NCI-H1092 (cell line): ENCODE measurements around the gene APBA3.
"Not testable (repeated sequence)": the region's sequence is repeated elsewhere in the genome, so short reads cannot be mapped to it uniquely, and the experiment has no call there.

ENCODE experiments used
- DNase-seq: peaks from one replicate; lab custom pipeline; 2025; lab: John Stamatoyannopoulos, UW

APBA3 gene

DNA sequence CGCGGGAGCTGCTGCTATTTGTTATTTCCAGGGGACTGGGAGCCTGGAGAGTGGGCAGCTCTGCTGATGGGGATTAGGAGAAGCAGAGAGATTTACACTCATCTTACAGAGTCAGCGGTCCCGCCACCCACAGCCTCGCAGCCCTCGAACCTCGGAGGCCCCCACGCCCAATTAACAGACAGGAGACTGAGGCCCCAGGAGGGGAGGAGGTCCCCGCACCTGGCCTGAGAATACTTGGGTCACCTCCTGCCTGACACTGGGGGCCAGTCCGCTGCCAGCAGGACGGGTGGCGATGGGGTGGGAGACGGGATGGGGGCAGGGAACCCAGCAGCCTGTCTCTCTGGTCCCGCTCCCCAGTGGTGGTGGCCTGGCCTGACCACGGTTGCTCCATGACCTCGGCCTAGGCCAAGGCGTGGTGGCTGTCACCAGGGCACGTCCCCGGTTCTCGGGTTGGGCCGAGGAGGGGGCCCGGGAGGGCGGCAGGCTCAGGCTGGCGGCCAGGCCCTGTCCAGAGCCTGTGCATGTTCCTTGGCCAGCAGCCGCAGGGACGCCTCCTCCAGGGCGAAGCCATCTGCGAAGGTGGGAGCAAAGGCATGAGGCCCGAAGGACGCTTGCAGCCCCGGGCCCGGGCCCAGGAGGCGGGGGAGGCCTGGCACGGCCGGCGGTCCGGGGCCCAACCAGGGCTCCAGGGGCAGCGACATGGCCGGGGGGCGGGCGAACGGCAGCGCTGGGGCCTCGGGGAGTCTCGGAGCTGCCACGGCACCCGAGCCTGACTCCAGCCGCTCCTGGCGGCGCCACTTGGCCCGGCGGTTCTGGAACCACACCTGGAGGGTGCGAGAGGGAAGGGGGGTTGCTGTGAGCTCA, 8.9 kb upstream of the APBA3 start:
- DNase-seq: no peak

DNA sequence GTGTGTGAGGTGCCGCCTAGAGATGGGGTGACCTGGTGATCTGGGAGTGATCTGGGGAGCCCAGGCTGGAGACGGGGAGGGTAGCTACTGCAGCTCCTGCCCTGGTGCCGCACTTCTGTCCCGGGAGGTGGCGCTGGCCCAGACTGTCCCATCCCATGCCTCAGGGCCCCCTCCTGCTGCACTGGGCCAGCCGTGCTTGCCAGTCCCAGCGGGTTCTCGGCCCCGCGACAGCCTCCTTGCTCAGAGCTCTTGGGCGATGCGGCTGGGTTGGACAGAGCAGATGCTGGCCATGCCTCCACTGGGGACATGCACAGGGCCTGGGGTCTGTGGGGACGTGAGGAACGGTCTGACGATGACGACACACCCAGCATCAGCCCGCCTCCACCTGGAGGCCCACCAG, 8.0 kb upstream of the APBA3 start:
- DNase-seq: no peak

DNA sequence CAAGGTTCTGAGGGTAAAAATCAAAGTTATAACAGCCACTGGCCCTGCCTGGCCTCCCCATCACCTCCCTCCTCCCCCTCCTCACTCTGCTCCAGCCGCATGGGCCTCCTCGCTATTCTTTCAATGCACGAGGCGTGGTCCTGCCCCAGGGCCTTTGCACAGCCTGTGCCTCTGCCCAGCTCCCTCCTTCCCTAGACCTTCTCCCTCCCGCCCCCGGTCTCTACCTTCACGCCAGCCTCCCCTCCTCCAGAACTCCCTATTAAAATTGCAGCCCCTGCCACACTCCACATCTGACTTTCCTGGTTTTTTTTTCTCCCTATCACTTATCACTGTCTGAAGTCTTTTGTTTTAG, 7.2 kb upstream of the APBA3 start:
- DNase-seq: no peak

DNA sequence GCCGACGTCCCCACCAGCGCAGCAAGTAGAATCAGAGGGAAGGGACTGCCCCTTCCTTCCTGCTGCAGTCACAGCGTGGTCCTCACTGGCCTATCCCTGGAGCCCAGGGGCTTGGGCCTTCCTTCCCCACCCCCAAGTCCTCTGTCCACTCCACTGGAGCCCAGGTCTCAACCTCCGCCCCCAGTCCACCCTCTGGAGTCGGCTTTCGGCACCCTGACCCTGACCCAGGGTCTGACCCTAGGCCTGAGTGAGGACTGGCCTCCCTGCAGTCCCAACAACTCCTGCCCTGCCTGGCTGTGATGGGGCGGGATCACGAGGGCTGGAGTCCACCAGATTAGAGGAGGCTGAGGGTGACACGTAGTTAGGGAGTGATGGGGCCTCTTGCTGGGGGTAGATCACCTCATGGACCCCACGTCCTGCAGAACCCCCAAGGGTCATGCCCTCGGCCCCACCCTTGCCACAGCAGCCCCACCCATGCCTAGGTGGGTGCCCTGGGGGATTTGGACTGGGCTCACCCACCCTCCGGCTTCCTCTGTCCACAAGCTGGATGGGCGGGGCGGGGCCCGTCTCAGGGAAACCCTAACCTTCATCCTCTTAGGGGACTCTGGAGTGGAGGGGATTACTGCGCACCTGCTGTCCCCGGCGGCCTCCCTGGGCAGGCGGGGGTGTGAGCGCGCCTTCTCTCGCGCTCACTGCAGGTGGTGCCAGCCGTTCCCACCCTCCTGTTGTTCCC, 6.7 kb upstream of the APBA3 start:
- no peak for DNase-seq

DNA sequence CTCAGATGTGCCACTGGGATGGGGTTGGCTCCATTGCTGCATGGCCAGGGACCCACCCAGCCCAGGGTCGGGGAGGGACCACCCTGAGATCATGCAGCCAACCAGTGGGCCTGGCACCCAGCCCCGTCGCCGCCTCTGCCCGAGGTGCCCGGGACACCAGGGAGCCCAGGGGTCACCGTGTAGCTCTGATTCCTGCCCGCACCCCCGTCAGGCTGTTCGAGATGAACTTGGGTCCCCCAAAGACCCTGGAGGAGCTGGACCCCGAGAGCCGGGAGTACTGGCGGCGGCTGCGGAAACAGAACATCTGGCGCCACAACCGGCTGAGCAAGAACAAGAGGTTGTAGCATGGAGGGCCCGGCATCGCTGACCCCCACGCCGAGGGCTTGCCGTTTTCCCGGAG, 5.6 kb upstream of the APBA3 start:
- DNase-seq: no peak

DNA sequence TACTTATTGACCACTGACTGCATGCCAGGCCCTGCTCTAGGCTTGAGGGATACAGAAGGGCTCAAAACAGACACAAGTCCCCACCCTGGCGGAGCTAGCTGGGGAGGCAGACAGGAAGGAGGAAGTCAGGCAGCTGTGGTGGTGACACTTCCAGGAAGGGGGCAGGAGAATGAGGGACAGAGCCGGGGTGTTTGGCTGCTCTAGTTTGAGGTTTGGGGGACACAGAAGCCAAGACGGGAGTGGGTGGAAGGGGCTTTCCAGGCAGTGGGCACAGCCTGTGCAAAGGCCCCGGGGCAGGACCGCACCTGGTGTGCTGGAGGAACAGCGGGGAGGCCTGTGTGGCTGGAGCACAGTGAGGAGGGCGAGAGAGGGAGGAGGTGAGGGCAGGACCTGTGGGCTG, 5.0 kb upstream of the APBA3 start:
- no peak for DNase-seq

DNA sequence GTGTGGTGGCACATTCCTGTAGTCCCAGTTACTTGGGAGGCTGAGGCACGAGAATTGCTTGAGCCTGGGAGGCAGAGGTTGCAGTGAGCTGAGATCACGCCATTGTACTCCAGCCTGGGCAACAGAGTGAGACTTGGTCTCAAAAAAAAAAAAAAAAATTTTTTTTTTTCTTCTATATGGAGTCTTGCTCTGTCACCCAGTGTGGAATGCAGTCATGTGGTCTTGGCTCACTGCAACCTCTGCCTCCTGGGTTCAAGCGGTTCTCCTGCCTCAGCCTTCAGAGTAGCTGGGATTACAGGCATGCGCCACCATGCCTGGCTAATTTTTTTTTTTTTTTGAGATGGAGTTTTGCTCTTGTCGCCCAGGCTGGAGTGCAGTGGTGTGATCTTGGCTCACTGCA, 4.3 kb upstream of the APBA3 start:
- not testable (repeated sequence) for DNase-seq

DNA sequence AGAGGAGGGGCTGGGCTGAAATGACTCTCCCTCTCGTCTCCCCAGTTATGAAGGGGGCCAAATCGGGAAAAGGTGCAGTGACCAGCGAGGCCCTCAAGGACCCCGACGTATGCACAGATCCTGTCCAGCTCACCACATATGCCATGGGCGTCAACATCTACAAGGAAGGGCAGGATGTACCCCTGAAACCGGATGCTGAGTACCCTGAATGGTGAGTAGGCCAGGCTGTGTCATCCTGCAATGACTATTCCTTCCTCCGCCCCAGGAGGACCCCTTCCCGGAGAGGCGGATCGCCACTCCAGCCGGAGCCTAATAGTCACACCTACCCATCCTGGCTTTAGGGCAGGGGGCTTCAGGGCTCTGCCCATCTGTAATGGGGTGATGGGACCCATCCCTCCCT, 3.6 kb upstream of the APBA3 start:
- DNase-seq: no peak

DNA sequence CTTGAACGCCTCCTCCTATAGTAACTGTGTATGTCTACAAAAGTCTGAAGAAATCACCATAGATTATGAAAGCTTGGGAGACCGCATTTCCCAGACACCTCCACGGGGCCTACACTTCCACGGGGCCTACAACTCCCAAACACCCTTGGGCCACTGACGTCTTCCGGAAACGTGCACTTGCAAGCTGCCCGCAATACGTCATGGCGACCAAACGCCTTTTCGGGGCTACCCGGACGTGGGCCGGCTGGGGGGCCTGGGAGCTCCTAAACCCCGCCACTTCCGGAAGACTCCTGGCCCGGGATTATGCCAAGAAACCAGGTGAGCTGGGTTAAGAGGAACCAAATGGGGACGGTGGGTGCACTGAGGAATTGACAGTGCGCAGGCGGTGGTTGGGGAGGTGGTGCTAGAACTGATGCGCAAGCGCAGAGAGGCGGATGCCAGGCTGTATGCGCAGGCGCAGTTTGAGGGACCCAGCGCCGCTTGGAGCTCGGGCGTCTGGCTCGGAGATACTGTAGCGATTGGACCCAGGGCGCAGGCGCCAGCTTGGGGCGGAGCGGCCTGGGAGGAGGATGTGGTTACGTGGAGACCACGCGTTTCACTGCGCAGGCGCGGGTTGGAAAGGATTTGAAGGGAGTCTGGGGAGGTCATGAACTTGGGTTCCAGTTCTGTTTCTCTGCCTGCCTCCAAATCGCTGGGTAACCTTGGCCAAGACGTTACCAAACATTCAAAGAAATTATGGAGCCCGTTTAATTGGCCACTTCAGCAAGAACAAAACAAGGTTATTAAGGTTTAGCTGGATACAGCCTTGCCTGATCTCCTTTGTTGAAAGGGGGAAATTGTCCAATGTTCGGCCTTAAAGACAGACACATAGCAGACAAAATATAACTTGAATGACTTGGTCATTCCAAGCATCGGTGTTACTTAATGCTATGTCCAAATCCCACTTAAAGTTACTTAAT, 1.3 kb upstream of the APBA3 start, which contains the start of gene MRPL54:
Gene MRPL54 (plus strand): TSS at position 182 of the 959 bp plus-strand sequence. CDS start 19 bp downstream, at position 201.
- DNase-seq: peak; percentile 98

DNA sequence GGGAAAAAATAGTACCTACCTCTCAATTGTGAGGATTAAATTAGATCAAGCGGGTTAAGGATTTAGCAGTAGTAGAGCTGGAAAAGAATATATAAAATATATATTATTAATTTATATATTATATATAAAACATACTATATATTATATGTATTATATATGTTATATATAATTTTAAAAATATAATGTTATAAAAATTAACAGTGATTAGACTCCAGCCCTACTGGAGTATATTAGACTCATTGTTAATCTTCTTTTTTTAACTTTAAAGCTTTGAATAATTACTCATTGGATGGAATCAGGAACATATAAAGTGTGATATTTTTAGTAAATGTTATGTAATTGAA, 610 bp upstream of the APBA3 start:
- DNase-seq: no peak

DNA sequence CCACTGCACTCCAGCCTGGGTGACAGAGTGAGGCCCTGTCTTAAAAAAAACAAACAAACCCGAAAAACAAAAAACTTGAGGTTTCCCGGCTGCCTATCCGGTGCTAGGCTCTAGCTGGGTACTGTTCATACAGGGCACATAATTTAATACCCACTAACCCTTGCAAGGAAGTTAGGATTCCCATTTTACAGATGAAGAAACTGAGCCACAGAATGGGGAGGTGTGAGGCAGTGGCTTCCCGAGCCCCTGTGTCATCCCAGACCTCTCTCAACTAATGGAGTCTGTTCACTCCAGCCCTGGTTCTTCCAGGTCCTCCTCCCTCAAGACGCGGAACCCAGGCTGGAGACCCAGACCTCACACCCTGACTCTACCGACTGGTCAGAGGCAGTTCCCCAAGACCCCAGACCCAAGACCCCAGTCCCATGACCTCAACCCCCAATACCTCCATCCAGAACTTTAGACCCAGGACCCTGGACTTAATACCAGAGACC, 576 bp downstream of the APBA3 start:
- DNase-seq: no peak

DNA sequence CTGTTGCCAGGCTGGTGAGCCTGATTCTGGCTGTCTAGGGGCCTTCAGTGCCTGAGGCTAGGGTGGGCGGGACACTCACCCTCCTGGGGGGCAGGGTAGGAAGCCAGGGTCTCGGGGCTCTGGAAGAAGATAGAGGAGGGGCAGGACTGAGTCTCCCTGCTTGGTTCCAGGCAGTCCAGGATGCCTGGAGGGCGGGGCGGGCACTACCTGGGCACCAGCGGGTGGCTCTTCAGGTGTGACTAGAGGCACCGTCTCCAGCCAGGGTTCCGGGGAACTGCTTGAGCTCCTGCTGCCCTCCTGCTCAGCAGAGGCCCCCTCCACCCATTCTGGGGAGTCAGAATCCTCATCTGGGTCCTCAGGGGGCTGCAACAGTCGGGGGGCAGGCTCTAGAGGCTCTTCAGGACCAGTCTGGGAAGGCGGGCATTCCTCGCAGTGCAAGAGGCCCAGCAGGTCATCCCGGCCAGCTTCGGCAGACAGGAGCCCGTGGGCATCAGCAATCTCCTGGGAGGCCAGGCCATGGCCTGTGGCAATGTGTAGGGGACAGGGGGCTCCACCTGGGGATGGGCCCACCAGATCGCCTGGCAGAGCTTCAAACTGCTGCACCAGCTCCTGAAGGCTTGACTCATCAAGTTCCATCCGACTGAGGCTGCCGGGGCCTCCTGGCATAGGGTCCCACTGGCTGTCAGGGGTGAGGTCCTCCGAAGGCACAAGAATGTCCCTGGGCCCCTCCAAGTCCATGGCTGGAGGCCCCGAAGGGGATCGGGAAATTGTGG, 1.8 kb downstream of the APBA3 start:
- no peak for DNase-seq

DNA sequence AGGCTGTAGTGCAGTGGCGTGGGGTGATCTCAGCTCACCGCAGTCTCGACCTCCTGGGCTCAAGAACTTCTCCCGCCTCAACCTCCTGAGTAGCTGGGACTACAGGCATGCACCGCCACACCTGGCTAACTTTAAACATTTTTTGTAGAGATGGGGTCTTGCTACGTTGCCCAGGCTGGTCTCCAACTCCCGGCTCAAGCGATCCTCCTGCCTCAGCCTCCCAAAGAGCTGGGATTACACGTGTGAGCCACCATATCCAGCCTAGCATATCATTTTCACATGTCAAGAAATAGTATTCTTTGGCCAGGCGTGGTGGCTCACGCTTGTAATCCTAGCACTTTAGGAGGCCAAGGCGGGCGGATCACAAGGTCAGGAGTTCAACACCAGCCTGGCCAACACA, 3.2 kb downstream of the APBA3 start:
- not testable (repeated sequence) for DNase-seq

DNA sequence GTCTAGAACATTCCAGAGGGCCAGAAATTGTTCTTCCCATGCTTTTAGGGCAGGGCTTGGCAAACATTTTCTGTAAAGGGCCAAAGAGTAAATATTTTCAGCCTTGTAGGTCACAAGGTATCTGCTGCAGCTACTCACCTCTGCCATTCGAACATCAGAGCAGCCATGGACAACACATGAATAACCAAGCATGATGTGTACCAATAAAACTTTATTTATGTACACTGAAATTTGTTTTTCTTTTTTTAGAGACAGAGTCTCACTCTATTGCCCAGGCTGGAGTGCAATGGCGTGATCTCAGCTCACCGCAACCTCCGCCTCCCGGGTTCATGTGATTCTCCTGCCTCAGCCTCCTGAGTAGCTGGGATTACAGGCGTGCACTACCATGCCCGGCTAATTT, 3.8 kb downstream of the APBA3 start:
- DNase-seq: not testable (repeated sequence)

DNA sequence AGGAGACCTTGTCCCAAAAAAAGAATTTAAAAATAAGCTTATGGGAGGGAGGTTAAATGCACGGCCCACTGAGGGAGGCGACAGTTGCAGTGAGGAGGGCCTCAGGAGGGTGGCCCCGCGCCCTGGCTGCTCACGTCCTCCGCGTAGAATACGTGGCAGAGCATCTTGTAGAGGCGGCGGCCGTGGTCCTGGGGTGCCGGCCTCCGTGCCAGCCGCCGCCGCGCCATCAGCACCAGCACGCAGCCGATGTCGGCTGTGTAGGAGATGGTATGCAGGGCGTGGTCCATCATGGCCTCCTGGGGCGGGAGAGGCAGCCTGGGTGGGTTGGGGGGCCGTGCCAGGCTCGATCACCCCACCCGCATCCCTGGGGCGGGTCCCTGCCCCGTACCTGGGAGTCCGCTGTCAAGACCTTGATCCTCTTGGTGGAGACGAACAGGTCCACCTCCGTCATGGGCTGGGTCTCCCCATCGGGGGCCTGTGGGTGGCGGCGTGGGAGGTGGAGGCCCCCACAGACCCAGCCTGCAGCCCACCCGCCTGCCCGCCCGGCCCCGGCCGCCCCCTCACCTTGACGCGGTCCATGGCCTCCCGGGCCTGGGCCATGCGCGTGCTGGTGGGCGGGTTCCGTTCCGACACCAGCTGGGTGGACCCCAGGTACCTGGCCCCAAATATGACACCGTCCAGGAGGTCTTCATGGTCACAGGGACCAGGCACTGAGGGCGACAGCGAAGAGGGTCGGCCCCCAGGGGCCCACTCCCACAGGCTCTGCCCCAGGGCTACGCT, 7.7 kb downstream of the APBA3 start:
- no peak for DNase-seq

DNA sequence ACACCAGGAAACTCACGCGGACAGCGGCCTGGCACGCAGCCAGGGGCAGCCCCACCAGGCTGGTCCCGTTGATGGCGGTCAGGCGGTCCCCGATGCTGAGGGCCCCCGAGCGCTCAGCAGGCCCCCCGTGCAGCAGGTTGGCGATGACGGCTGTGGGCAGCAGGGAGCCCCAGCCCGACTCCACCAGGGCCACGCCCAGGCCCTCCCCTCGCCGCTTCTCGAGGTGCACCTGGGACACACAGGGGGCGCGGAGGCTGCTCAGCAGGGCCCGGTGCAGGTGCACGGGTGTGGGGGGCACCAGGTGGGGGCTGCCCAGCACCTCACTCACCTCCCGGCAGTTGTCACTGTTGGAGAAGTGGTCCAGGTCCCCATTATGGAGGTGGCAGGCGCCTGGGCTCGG, 9.0 kb downstream of the APBA3 start:
- DNase-seq: no peak

DNA sequence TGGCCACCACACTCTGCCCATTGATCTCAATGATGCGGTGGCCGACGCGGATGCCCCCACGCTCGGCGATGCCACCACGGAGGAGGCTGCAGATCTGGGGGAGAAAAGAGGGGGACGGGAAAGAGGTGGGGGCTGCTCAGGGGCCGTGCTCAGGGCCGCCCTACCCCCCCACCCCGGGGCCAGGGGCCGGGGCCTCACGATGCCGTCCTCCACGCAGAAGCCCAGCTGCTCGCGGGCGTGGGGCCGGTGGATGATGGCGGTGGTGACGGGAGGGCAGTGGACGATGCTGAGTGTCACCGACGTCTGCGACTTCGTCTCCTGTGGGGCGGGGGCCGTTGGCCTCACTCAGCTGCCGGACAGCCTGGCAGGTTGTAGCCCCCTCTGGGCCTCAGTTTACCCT, 10.3 kb downstream of the APBA3 start:
- no peak for DNase-seq

DNA sequence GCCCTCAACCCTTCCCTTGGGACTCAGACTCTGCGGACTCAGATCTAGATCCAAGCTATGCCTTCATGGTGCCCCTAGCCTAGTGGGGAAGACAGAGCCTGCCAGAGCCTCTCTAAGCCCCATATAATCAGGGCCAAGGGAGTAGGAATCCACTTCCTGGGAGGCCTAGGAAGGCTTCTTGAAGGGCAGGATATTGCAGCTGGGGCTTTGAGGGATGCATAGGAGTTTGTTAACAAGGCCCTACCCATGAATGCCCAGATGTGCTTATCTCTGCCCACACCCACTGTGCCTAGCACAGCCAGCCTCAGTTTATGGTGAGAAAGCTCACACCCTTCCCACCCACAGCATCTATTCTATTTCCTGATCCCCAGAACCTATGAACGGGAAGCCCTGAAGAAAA, 11.3 kb downstream of the APBA3 start:
- no peak for DNase-seq

DNA sequence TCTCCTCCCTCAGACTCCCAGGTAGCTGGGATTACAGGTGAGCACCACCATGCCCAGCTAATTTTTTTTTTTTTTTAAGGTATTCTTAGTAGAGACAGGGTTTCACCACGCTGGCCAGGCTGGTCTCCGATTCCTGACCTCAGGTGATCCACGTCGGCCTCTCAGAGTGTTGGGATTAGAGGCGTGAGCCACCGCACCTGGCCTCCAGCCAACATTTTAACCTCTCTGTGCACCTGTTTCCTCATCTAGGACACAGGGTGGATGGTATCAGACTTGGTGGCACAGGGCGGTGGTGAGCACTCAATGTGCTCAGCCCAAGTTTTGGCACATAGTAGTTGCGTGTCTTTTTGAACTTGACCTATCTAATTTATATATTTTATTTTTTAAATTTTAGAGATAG, 12.5 kb downstream of the APBA3 start:
- no peak for DNase-seq

DNA sequence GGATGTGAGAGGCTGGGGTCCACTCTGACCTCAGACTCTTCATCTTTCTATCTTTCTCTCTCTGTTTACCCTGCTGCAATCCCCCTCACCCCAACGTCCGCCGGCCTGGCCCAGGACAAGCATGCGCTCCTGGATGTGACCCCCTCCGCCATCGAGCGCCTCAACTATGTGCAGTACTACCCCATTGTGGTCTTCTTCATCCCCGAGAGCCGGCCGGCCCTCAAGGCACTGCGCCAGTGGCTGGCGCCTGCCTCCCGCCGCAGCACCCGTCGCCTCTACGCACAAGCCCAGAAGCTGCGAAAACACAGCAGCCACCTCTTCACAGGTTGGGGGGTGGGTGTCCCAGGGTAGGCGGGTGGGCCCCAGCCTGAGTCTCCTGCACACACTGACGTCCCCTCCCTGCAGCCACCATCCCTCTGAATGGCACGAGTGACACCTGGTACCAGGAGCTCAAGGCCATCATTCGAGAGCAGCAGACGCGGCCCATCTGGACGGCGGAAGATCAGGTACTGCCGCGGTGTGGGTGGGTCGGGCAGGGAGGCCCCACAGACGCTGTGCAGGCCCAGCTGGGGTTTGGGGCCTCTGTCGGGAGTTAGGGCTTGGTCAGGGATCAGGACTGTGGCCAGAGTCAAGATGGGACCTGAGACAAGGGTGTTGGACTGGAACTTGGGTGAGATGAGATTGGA, 15.0 kb downstream of the APBA3 start:
- no peak for DNase-seq
